IPS-NIHi7 (cell line): ENCODE results near the gene CACTIN.
"Not testable (repeated sequence)": the region's sequence is repeated elsewhere in the genome, so short reads cannot be mapped to it uniquely, and the experiment has no call there.

Experiments used
- DNase-seq: peaks from one replicate; pipeline ENCODE4 v3.0.0; 2012; ENCODE audit warnings: mixed read lengths; ENCODE audit errors: extremely low spot score

The CACTIN gene

GRCh38 chr19:3626473-3627350 is at the start of gene CACTIN:
Gene CACTIN, minus strand, starts transcription at chr19:3626790. Its CDS starts 28 bp downstream, at chr19:3626762.
- DNase-seq, result peak; percentile 100

- no peak for DNase-seq
These were observed 48.4 kb upstream of the CACTIN start for GRCh38 chr19:3674784-3675543.

GRCh38 chr19:3673506-3674439 is 47.2 kb upstream of the CACTIN start:
- no peak for DNase-seq

- no peak for DNase-seq
These were observed 46.4 kb upstream of the CACTIN start for GRCh38 chr19:3672993-3673392.

- no peak for DNase-seq
These were observed 46.0 kb upstream of the CACTIN start for GRCh38 chr19:3672575-3672948.

GRCh38 chr19:3671680-3672574 is 45.3 kb upstream of the CACTIN start:
- DNase-seq, result no peak

- DNase-seq, result no peak
These were observed 44.4 kb upstream of the CACTIN start for GRCh38 chr19:3670796-3671679.

GRCh38 chr19:3669947-3670795 is 43.6 kb upstream of the CACTIN start:
- DNase-seq, result peak; percentile 61

GRCh38 chr19:3669082-3669946 is 42.7 kb upstream of the CACTIN start:
- no peak for DNase-seq

- no peak for DNase-seq
These were observed 41.9 kb upstream of the CACTIN start for GRCh38 chr19:3668331-3669081.

GRCh38 chr19:3667766-3668165 is 41.2 kb upstream of the CACTIN start:
- no peak for DNase-seq

GRCh38 chr19:3667037-3667638 is 40.5 kb upstream of the CACTIN start:
- no peak for DNase-seq

- not testable (repeated sequence) for DNase-seq
These were observed 39.9 kb upstream of the CACTIN start for GRCh38 chr19:3666545-3666856.

GRCh38 chr19:3665681-3666544 is 39.3 kb upstream of the CACTIN start:
- DNase-seq, result peak; percentile 92

- DNase-seq, result no peak
These were observed 38.5 kb upstream of the CACTIN start for GRCh38 chr19:3664879-3665642.
